Naive B cell (primary cell): ENCODE results near the gene HOXA10. TPM values are rescaled to one million over a fixed set of nuclear protein-coding genes. Genes with fewer than 3 reads are reported as not detected.

ENCODE experiments used
- ATAC-seq, 2 donors: fragments of 150-1000 bp; cut with Tn5 transposase; 2 replicates each; pipeline ENCODE4 v1.10.0; 2021; ENCODE audit warnings: low read depth in 2 of 2, mild to moderate bottlenecking in 2 of 2, moderate library complexity in 2 of 2
- DNase-seq: peaks from one replicate; pipeline ENCODE4 v3.0.0; 2022
- H3K27ac Mint-ChIP-seq, 6 donors: one replicate each; pipeline ENCODE4 v1.8.0; 2020 to 2022; ENCODE audit warnings: mild to moderate bottlenecking in 6 of 6, mixed read lengths in 6 of 6, moderate library complexity in 5 of 6, inconsistent platforms in 2 of 6
- H3K27me3 Mint-ChIP-seq, 3 donors: one replicate each; pipeline ENCODE4 v1.8.0; 2021 to 2022; ENCODE audit warnings: mixed read lengths in 3 of 3, mild to moderate bottlenecking in 1 of 3
- H3K36me3 Mint-ChIP-seq, 2 donors: one replicate each; pipeline ENCODE4 v1.8.0; 2020 to 2022; ENCODE audit warnings: mixed read lengths in 2 of 2, inconsistent platforms in 1 of 2, mild to moderate bottlenecking in 1 of 2
- H3K4me1 Mint-ChIP-seq, 3 donors: one replicate each; pipeline ENCODE4 v1.8.0; 2020 to 2022; ENCODE audit warnings: mixed read lengths in 3 of 3, inconsistent platforms in 1 of 3, mild to moderate bottlenecking in 1 of 3, moderate library complexity in 1 of 3
- H3K4me3 Mint-ChIP-seq, 8 donors: one replicate each; pipeline ENCODE4 v1.8.0; 2020 to 2022; ENCODE audit warnings: mild to moderate bottlenecking in 8 of 8, mixed read lengths in 8 of 8, moderate library complexity in 8 of 8, inconsistent platforms in 2 of 8
- H3K9me3 Mint-ChIP-seq, 7 donors: one replicate each; pipeline ENCODE4 v1.8.0; 2020 to 2022; ENCODE audit warnings: mixed read lengths in 7 of 7, mild to moderate bottlenecking in 5 of 7, inconsistent platforms in 2 of 7, moderate library complexity in 1 of 7
- polyA plus RNA-seq, 6 donors: library from polyadenylated mRNA; unstranded; fragments of 300-500 nt; fragmentation: Illumina TruSeq; gene quantifications; one replicate each; pipeline ENCODE4 v1.2.3, GENCODE V29; 2021; ENCODE audit warnings: low read depth in 6 of 6

The HOXA10 gene
- polyA plus RNA-seq, 6 donors from 2014 or later: not detected

GRCh38 chr7:27200761-27201579 lies 26.9 kb upstream of the HOXA10 start:
- peak; percentile 48 for DNase-seq
- peaks cover 35 to 47% (median 46%) of the 10 kb centered on the region in 3 donors for H3K4me1 Mint-ChIP-seq
- H3K36me3 Mint-ChIP-seq: peaks cover 0 to 6% of the 10 kb centered on the region in 2 donors
- ATAC-seq: peak; percentile 63 to 75
- H3K27me3 Mint-ChIP-seq: peaks cover 72 to 94% (median 87%) of the 10 kb centered on the region in 3 donors
- peak overlapping the region in 4 of 6 donors; percentile 22 to 97 (median 57) for H3K27ac Mint-ChIP-seq
- peak overlapping the region; percentile 54 to 90 (median 83) for H3K4me3 Mint-ChIP-seq
- H3K9me3 Mint-ChIP-seq: peaks cover 0 to 22% (median 10%) of the 10 kb centered on the region in 7 donors

DNA sequence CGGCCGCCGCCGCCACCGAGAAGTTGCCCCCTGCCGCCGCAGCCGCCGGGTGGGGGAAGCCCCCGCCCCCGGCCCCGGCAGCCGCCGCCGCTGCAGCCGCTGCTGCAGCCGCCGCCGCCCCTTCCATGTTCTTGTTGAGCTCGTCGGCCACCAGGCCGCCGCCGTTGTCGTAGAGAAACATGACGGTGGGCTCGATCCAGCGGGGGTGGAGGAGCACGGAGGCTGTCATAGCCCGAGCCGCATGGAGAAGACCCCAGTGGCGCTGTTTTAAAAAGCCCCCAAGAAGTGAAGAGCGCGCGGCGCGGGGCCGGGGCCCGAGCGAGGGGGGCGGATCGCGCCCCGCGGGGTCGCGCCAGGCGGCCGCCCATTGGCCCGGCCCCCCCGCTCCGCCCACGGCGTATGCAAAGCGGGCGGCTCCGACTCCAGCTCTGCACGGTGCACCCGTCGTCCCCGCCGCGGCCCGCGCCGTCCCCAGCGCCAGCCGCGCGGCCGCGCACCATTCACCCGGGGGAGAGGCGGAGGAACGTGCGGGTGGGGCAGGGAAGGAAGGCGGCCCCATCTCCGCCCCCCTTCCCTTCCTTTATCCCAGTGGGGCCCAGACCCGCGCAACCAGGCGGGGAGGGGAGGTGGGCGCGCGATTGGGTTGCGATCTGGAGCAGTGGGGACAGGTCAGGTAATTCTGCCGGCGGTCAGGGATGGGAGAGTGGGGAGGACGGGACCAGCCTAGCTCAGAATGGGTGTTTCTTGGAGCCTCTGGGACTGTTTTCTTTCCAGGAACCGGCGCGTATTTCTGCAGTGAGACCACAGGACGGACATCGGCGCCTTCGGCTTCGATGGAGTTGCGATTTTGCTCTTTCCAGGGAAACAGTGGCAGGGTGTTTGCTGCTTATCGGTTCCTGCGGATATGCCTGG lies 26.0 kb upstream of the HOXA10 start, which contains the start of gene HOXA13:
TSS of gene HOXA13 (minus strand) at position 243 of the 912 bp plus-strand sequence. CDS start at position 229, 14 bp downstream.
- Mint-ChIP-seq H3K27me3 (peaks cover 72 to 94% (median 78%) of the 10 kb centered on the region in 3 donors), H3K36me3 (peaks cover 0 to 4% of the 10 kb centered on the region in 2 donors), H3K27ac (peak within 1 kb of the TSS in 4 of 6 donors; percentile 44 to 92 (median 88)), H3K4me1 (peaks cover 32 to 40% (median 40%) of the 10 kb centered on the region in 3 donors), H3K9me3 (peaks cover 0 to 19% (median 10%) of the 10 kb centered on the region in 7 donors), H3K4me3 (peak within 1 kb of the TSS; percentile 81 to 91 (median 86))
- ATAC-seq (peak; percentile 38 to 47), DNase-seq (no peak)

GRCh38 chr7:27198871-27199801 lies 25.0 kb upstream of the HOXA10 start:
- Mint-ChIP-seq H3K9me3 (peaks cover 0 to 18% (median 10%) of the 10 kb centered on the region in 7 donors), H3K27ac (peak overlapping the region in 3 of 6 donors; percentile 66 to 92 (median 85)), H3K4me3 (peak overlapping the region; percentile 51 to 88 (median 82)), H3K27me3 (peaks cover 74 to 94% (median 78%) of the 10 kb centered on the region in 3 donors), H3K36me3 (peaks cover 0 to 4% of the 10 kb centered on the region in 2 donors), H3K4me1 (peaks cover 30 to 40% (median 33%) of the 10 kb centered on the region in 3 donors)
- DNase-seq (no peak), ATAC-seq (no peak)

DNA sequence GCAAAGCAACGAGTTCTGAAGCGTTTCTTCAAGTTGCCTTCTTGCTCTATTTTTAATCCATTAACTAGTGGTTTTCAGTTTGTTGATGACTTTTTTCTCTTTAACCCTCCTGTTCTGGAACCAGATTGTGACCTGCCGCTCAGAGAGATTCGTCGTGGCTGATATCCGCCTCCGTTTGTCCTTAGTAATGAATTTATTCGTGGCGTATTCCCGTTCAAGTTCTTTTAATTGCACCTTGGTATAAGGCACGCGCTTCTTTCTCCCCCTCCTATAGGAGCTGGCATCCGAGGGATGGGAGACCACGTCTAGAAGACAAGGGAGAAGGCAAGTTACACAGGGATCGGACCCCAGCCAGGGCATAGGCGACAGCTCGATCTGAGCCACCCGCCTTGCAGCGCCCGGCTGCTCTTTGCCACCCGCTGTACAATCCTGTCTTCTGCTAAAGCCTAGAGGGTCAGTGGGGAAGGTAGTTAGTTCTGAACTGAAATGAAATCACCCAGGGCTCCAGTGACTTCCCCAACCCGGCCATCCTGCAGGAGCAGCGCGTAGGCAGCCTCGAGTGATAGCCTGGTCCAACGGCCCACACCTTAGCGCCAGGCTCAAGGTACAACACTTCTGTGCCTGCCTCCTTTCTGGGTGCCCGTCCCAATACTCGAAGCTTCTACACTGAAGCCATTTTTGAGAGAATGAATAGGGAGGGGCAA lies 24.2 kb upstream of the HOXA10 start:
- Mint-ChIP-seq H3K4me3 (peak overlapping the region in 7 of 8 donors; percentile 35 to 84 (median 65)), H3K27ac (peak overlapping the region in 4 of 6 donors; percentile 30 to 92 (median 63)), H3K36me3 (peaks cover 0 to 4% of the 10 kb centered on the region in 2 donors), H3K27me3 (peaks cover 75 to 88% (median 76%) of the 10 kb centered on the region in 3 donors), H3K4me1 (peaks cover 27 to 44% (median 34%) of the 10 kb centered on the region in 3 donors), H3K9me3 (peaks cover 0 to 14% (median 9%) of the 10 kb centered on the region in 7 donors)
- ATAC-seq (no peak), DNase-seq (no peak)

DNA sequence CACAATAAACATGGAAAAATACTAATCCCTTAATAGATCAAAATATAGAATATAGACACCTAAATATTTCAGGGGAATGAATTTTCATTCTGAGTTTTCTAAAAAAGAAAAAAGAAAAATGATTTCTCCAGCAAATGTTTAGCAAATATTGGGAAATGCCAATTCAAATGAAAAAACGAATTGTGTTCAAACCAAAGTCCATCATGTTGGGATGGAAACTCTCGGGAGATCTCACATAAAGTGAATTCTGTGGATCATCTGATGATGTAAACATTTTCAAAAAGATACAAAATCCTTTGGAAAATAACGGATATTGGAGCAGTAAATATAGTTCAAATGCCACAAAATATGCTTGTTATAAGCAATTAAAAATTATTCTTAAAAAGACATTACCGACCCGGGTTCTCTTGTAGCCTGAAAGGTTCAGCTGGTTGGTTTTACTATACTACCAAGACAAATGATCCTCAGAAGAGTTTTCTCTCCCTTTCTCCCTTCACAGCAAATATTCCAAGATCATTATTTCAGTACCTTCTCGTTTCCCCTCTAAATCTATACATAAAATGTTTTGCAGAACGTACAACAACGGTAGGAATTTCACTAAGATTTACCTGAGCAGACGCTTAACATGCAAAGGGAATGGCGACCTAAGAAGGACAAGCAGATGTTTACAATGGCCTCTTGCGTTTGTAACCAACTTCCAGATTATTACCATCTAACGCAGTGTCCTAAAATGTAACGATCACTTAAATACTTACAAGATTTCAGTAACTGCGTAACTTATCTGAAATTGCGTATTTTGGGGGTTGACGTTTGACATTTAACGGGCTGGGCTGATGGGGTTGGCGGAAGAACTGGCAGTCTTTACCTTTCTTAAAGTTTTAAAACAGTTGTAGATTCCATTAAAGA lies 23.3 kb upstream of the HOXA10 start:
- Mint-ChIP-seq H3K27me3 (peaks cover 72 to 79% (median 74%) of the 10 kb centered on the region in 3 donors), H3K4me3 (peak overlapping the region in 2 of 8 donors; percentile 35 to 73), H3K4me1 (peaks cover 27 to 44% (median 32%) of the 10 kb centered on the region in 3 donors), H3K27ac (peak overlapping the region in 4 of 6 donors; percentile 30 to 92 (median 63)), H3K36me3 (peaks cover 0 to 4% of the 10 kb centered on the region in 2 donors), H3K9me3 (peaks cover 0 to 14% (median 8%) of the 10 kb centered on the region in 7 donors)
- ATAC-seq (no peak), DNase-seq (no peak)

DNA sequence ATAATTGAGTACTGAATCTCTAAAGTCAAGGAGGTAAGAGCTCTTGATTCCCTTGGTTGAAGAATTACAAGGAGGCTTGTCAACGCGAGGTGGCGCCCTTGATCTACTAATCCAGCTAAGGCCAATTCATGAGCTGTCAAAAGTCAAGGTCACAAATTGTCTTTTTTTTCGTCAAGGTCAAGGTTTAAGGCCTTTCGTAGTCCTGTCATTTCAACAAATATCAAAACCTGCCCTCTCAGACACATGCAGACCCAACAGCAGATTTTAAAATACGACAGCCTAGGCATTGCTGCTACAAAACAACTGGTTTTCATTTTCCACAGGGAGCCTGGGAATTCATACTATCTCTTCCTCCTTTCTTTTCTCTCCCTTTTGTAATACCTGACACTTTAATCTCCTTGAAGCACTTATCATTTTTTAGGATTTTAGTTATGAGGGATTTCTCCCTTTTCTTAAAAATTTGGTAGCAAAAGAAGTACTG lies 22.2 kb upstream of the HOXA10 start:
- peaks cover 19 to 33% (median 27%) of the 10 kb centered on the region in 3 donors for H3K4me1 Mint-ChIP-seq
- peak overlapping the region in 1 of 6 donors; percentile 52 for H3K27ac Mint-ChIP-seq
- H3K9me3 Mint-ChIP-seq: peaks cover 0 to 12% (median 6%) of the 10 kb centered on the region in 7 donors
- DNase-seq (peak; percentile 69), ATAC-seq (peak; percentile 37 to 46)
- H3K27me3 Mint-ChIP-seq: peaks cover 70 to 76% (median 72%) of the 10 kb centered on the region in 3 donors
- peak overlapping the region in 2 of 8 donors; percentile 55 to 74 for H3K4me3 Mint-ChIP-seq
- peaks cover 0 to 4% of the 10 kb centered on the region in 2 donors for H3K36me3 Mint-ChIP-seq

DNA sequence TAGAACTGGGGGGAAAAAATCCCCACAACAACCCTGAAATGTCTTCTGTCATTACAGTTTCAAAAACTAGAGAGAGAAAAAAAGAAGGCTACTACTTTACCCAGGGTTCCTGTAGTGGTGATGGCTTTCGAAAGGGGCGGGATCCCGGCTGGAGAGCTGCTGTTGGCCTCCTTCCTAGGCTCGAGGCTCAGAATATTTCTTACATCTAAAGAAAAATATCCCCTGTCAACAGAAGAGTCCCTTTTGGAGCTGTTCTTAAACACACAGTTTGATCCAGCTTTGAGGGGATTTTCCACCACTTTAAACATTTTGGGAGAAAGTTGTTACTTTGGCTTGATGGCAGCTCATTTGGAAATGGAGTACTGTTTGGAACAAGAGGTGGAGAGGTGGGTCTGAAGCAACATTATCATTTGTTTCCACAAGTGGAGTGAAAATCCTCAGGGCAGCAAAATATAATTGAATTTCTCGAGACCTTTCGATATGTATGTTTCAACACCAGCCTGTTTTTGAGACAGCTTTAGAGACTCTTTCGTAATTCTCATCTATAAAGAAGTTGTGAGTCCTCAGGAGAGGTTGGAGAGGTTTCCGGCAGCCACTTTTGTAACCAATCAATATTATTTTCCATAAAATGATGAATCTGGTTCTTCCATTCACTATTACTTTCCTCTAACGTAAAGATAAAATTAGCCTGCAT lies 20.7 kb upstream of the HOXA10 start:
- H3K4me3 Mint-ChIP-seq: peak overlapping the region in 1 of 8 donors; percentile 41
- H3K27me3 Mint-ChIP-seq: peaks cover 72 to 76% (median 72%) of the 10 kb centered on the region in 3 donors
- peak overlapping the region in 1 of 6 donors; percentile 32 for H3K27ac Mint-ChIP-seq
- DNase-seq (no peak), ATAC-seq (no peak)
- H3K9me3 Mint-ChIP-seq: peaks cover 0 to 16% (median 4%) of the 10 kb centered on the region in 7 donors
- peaks cover 0 to 4% of the 10 kb centered on the region in 2 donors for H3K36me3 Mint-ChIP-seq
- peaks cover 15 to 22% (median 20%) of the 10 kb centered on the region in 3 donors for H3K4me1 Mint-ChIP-seq

- H3K27ac Mint-ChIP-seq: peak overlapping the region in 2 of 6 donors; percentile 63 to 81
- ATAC-seq (no peak), DNase-seq (no peak)
- peaks cover 0 to 4% of the 10 kb centered on the region in 2 donors for H3K36me3 Mint-ChIP-seq
- peak overlapping the region in 3 of 8 donors; percentile 41 to 63 (median 60) for H3K4me3 Mint-ChIP-seq
- H3K9me3 Mint-ChIP-seq: peaks cover 0 to 18% (median 4%) of the 10 kb centered on the region in 7 donors
- H3K27me3 Mint-ChIP-seq: peaks cover 76 to 78% (median 78%) of the 10 kb centered on the region in 3 donors
- H3K4me1 Mint-ChIP-seq: peaks cover 17 to 28% (median 27%) of the 10 kb centered on the region in 3 donors
These were observed 19.9 kb upstream of the HOXA10 start for GRCh38 chr7:27194002-27194352.

- peaks cover 21 to 33% (median 27%) of the 10 kb centered on the region in 3 donors for H3K4me1 Mint-ChIP-seq
- peaks cover 0 to 21% (median 4%) of the 10 kb centered on the region in 7 donors for H3K9me3 Mint-ChIP-seq
- DNase-seq (no peak), ATAC-seq (no peak)
- peaks cover 76 to 80% (median 78%) of the 10 kb centered on the region in 3 donors for H3K27me3 Mint-ChIP-seq
- H3K27ac Mint-ChIP-seq: peak overlapping the region in 2 of 6 donors; percentile 39 to 81
- peak overlapping the region in 7 of 8 donors; percentile 9 to 82 (median 60) for H3K4me3 Mint-ChIP-seq
- H3K36me3 Mint-ChIP-seq: peaks cover 0 to 4% of the 10 kb centered on the region in 2 donors
These were observed 19.3 kb upstream of the HOXA10 start for GRCh38 chr7:27193335-27194001.
